B cell (primary cell): Measurements from ENCODE around the gene STX8. TPM values are rescaled to one million over a fixed set of nuclear protein-coding genes. Genes with fewer than 3 reads are reported as not detected.

Source experiments
- ATAC-seq: fragments of 200-7000 bp; cut with Tn5 transposase; one replicate; pipeline ENCODE4 v1.10.0; 2021; ENCODE audit warnings: low read depth, mild to moderate bottlenecking, moderate number of reproducible peaks, moderate library complexity
- CTCF ChIA-PET: fragments of 350-600 bp; sonication (Branson Sonifier 250); formaldehyde crosslinking; loops from one replicate; lab custom pipeline; 2021; ENCODE audit warnings: antibody characterized with exemption, inconsistent platforms; lab: Charles Lee
- POLR2A ChIA-PET: fragments of 350-600 bp; sonication (Branson Sonifier 250); formaldehyde crosslinking; loops from one replicate; lab custom pipeline; 2021; ENCODE audit warnings: antibody characterized with exemption; lab: Charles Lee
- DNase-seq: peaks from one replicate; pipeline ENCODE4 v3.0.0; 2013
- H2AFZ ChIP-seq: 2 replicates; pipeline ENCODE4 v1.6.1; 2012; ENCODE audit warnings: mild to moderate bottlenecking, low read depth, low read length; ENCODE audit not compliant: insufficient read depth, poor library complexity, severe bottlenecking
- H3K27ac ChIP-seq, 2 donors: 1 replicate in 1 of 2; 2 replicates in 1 of 2; pipeline ENCODE4 v1.5.1; 2012 to 2013; ENCODE audit warnings: low read length in 2 of 2, mild to moderate bottlenecking in 2 of 2, moderate library complexity in 1 of 2
- H3K27me3 ChIP-seq, 4 experiments: fragments of 200-600 bp in 1 of 4; sonication (generic) in 1 of 4; replicated peaks in 1 of 4; 1 replicate in 2 of 4; 2 replicates in 2 of 4; pipeline versions ENCODE4 v1.6.1 to v1.7.0; 2013 to 2016; ENCODE audit warnings: low read length in 3 of 4, mild to moderate bottlenecking in 2 of 4, mixed read lengths in 1 of 4, moderate library complexity in 1 of 4; ENCODE audit not compliant: insufficient read depth in 4 of 4, control insufficient read depth in 3 of 4; ENCODE audit errors: control extremely low read depth in 1 of 4
- H3K36me3 ChIP-seq, 2 experiments: replicated peaks in 1 of 2; 1 replicate in 1 of 2; 2 replicates in 1 of 2; pipeline versions ENCODE4 v1.6.1 to v1.7.1; 2013; ENCODE audit warnings: low read length in 1 of 2; ENCODE audit not compliant: insufficient read depth in 2 of 2, control insufficient read depth in 1 of 2; ENCODE audit errors: control extremely low read depth in 1 of 2, extremely low read depth in 1 of 2
- H3K4me1 ChIP-seq, 2 donors: fragments of 200-600 bp in 1 of 2; sonication (generic) in 1 of 2; 1 replicate in 1 of 2; 2 replicates in 1 of 2; pipeline versions ENCODE4 v1.5.1 to v1.6.1; 2013 to 2017; ENCODE audit warnings: low read length in 2 of 2; ENCODE audit not compliant: control insufficient read depth in 2 of 2, insufficient read depth in 2 of 2
- H3K4me2 ChIP-seq: replicated peaks from 2 replicates; pipeline ENCODE3; 2012; ENCODE audit warnings: mild to moderate bottlenecking, low read depth, low read length; ENCODE audit not compliant: poor library complexity, severe bottlenecking
- H3K4me3 ChIP-seq, 5 experiments: fragments of 200-600 bp in 1 of 5; sonication (generic) in 1 of 5; 1 replicate in 3 of 5; 2 replicates in 2 of 5; pipeline versions ENCODE4 v1.5.1 to v1.7.0; 2011 to 2016; ENCODE audit warnings: low read length in 4 of 5, mild to moderate bottlenecking in 4 of 5, low read depth in 2 of 5, control low read depth in 1 of 5, moderate library complexity in 1 of 5; ENCODE audit not compliant: insufficient read depth in 1 of 5; ENCODE audit errors: control extremely low read depth in 1 of 5, extremely low read depth in 1 of 5
- H3K79me2 ChIP-seq: fragments of 200-600 bp; sonication (generic); one replicate; pipeline ENCODE4 v1.6.0; 2016; ENCODE audit warnings: low read length; ENCODE audit not compliant: control insufficient read depth, insufficient read depth
- H3K9ac ChIP-seq: fragments of 200-600 bp; sonication (generic); 2 replicates; pipeline ENCODE4 v1.6.1; 2017; ENCODE audit warnings: mild to moderate bottlenecking, low read length, moderate library complexity
- H3K9me3 ChIP-seq, 3 donors: one replicate each; pipeline versions ENCODE4 v1.6.1 to v1.7.1; 2013; ENCODE audit warnings: low read length in 2 of 3; ENCODE audit not compliant: control insufficient read depth in 2 of 3, insufficient read depth in 1 of 3; ENCODE audit errors: control extremely low read depth in 1 of 3
- H4K20me1 ChIP-seq: 2 replicates; pipeline ENCODE4 v1.6.0; 2012; ENCODE audit warnings: mild to moderate bottlenecking, low read length; ENCODE audit not compliant: insufficient read depth, control insufficient read depth, poor library complexity, severe bottlenecking
- H3K27ac Mint-ChIP-seq: one replicate; pipeline ENCODE4 v1.8.0; 2021; ENCODE audit warnings: mixed read lengths
- H3K27me3 Mint-ChIP-seq: one replicate; pipeline ENCODE4 v1.8.0; 2021; ENCODE audit warnings: mixed read lengths
- H3K4me1 Mint-ChIP-seq: one replicate; pipeline ENCODE4 v1.8.0; 2021; ENCODE audit warnings: mixed read lengths
- H3K4me3 Mint-ChIP-seq: one replicate; pipeline ENCODE4 v1.8.0; 2021; ENCODE audit warnings: mixed read lengths
- H3K9me3 Mint-ChIP-seq: one replicate; pipeline ENCODE4 v1.8.0; 2022; ENCODE audit warnings: mixed read lengths; ENCODE audit not compliant: insufficient read depth
- CTCF ChIP-seq: fragments of 200-600 bp; IDR thresholded peaks from one replicate; pipeline ENCODE4 v1.8.0; 2022; ENCODE audit warnings: antibody characterized with exemption, mild to moderate bottlenecking
- EZH2 ChIP-seq: IDR thresholded peaks from 2 replicates; pipeline ENCODE4 v1.6.1; 2012; ENCODE audit warnings: borderline replicate concordance, low read depth, mild to moderate bottlenecking, moderate library complexity, low read length; ENCODE audit not compliant: insufficient read depth, poor library complexity, severe bottlenecking
- WGBS: methylation state at CpG from one replicate; pipeline ENCODE4 v1.1.5; 2013; ENCODE audit warnings: missing lambda C conversion rate; ENCODE audit not compliant: insufficient coverage; 5-methylcytosine and 5-hydroxymethylcytosine counted together
- intact Hi-C: fragments of 100-400 bp; cut with micrococcal nuclease; formaldehyde crosslinking; loops from one replicate; pipeline ENCODE4 v1.10.0; 2022
- polyA plus RNA-seq: library from polyadenylated mRNA; depleted of rRNA; stranded (reverse); fragments of >200 nt; gene quantifications from 2 replicates; pipeline ENCODE4 v1.2.3, GENCODE V29; 2012
- total RNA-seq, 2 donors: library from RNA; stranded (reverse); fragments of 120-200 nt in 1 of 2; gene quantifications; 1 replicate in 1 of 2; 2 replicates in 1 of 2; pipeline versions ENCODE4 v1.2.3 to v1.2.4, GENCODE V29; 2013 to 2022

The STX8 gene
- total and polyA plus RNA-seq, 2 donors (not counting 1 experiment from before 2014, with no cell fraction given): 35.8 to 61.5 TPM

- Histone ChIP-seq H3K4me3 (peak overlapping the region in 1 of 5 experiments; percentile 59), H2AFZ (no peak overlapping the region), H4K20me1 (no peaks in the 10 kb centered on the region), H3K79me2 (no peaks in the 10 kb centered on the region), H3K27ac (no peak overlapping the region), H3K4me2 (peak overlapping the region; percentile 99), H3K4me1 (peaks cover 13 to 20% of the 10 kb centered on the region in 2 donors), H3K27me3 (peaks cover 0 to 26% (median 0%) of the 10 kb centered on the region in 4 experiments), H3K9ac (peak overlapping the region; percentile 74), H3K36me3 (no peaks in the 10 kb centered on the region), H3K9me3 (peaks cover 0 to 2% (median 0%) of the 10 kb centered on the region in 3 donors)
- peaks cover 24% of the 10 kb centered on the region for H3K4me1 Mint-ChIP-seq
- DNase-seq (no peak), ATAC-seq (no peak)
- H3K9me3 Mint-ChIP-seq: no peaks in the 10 kb centered on the region
- H3K4me3 Mint-ChIP-seq: peak overlapping the region; percentile 76
- 91% methylated on average over 12 of the region's 12 CpGs for WGBS
- POLR2A ChIA-PET: no interaction called here
- TF ChIP-seq CTCF: no peak
- TF ChIP-seq EZH2: no peak
- peaks cover 15% of the 10 kb centered on the region for H3K27me3 Mint-ChIP-seq
- CTCF ChIA-PET: no interaction called here
- intact Hi-C loops: no loop called here
- no peak overlapping the region for H3K27ac Mint-ChIP-seq
Observed at GRCh38 chr17:9238340-9239245, 337.0 kb downstream of the STX8 start.
